AG04450 (cell line): Measurements from ENCODE around the gene EIPR1. TPM values are rescaled to one million over a fixed set of nuclear protein-coding genes. Genes with fewer than 3 reads are reported as not detected.

Source experiments
- CTCF ChIA-PET: fragments of 300-600, 350-600 bp; formaldehyde crosslinking; extraction: SDS; loops from one replicate; lab custom pipeline; 2022; ENCODE audit warnings: antibody characterized with exemption, inconsistent platforms; lab: Charles Lee
- POLR2A ChIA-PET: fragments of 350-600 bp; formaldehyde crosslinking; extraction: SDS; loops from one replicate; lab custom pipeline; 2021; ENCODE audit warnings: antibody characterized with exemption, inconsistent platforms; lab: Yijun Ruan, JAX
- DNase-seq: peaks from one replicate; pipeline ENCODE4 v3.0.0-alpha.2; 2011; ENCODE audit warnings: low read depth, low spot score
- H3K27ac ChIP-seq: one replicate; pipeline ENCODE4 v1.5.1; 2012; ENCODE audit warnings: low read depth, low read length, control low read depth
- H3K27me3 ChIP-seq: one replicate; pipeline ENCODE4 v1.6.0; 2012; ENCODE audit warnings: low read length; ENCODE audit not compliant: control insufficient read depth, insufficient read depth
- H3K4me3 ChIP-seq: 2 replicates; pipeline ENCODE4 v1.5.1; 2011; ENCODE audit warnings: mild to moderate bottlenecking, low read depth, low read length, control low read depth
- H3K9me3 ChIP-seq: 2 replicates; pipeline ENCODE4 v1.5.1; 2012; ENCODE audit warnings: low read length; ENCODE audit not compliant: control insufficient read depth, insufficient read depth
- polyA plus RNA-seq: library from polyadenylated mRNA; depleted of rRNA; stranded (reverse); fragments of >200 nt; gene quantifications from 2 replicates; pipeline ENCODE4 v1.2.3, GENCODE V29; 2011
- TF ChIP-seq, protein P1 (sequence below): IDR thresholded peaks from 2 replicates; pipeline ENCODE4 v1.5.1; 2011; ENCODE audit warnings: low read depth, low read length, control low read depth, inconsistent platforms

EIPR1 gene
- polyA plus RNA-seq, 1 experiment: 33.2 TPM

DNA sequence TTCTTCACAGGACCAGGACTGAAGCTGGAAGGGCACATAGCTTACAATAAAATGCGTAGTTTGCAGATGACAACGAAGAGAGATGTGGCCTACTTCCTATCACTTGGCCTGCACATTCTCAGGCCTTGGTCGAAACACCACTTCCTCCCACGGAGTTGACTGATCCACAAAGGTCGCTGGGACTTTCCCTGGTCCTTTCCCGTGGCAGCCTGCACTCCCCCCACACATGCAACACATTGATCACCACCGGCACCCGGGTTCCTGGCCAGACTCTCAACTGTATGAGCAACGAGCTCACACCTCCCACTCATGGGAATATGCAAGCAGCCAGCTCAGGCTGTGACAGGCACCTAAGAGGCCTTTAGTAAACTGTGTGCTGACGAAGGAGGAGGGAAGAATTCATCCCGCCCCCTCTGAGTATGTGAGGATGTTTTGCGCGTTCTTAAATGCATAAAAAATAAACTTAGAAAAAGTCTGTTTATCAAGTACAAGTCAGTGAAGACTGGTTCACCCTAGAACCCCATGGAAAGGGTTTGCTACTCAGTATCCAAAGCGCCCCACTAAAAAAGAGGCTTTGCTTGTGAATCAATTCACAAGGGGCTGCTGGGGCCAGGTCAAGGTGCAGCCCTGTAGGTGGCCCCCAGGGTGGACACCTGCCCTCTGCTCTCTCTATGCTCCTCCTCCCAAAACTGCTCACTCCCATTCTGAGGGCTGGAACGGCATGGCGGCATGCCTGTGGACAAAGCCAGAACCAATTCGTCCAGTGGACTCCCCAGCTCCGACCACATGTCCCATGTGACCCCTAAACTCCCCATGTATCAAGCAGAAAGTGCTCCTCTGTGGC is 154.3 kb downstream of the EIPR1 start:
- CTCF ChIA-PET: no interaction called here
- DNase-seq: peak; percentile 15
- Histone ChIP-seq H3K27me3 (no peaks in the 10 kb centered on the region), H3K27ac (no peak overlapping the region), H3K9me3 (peaks cover 6% of the 10 kb centered on the region), H3K4me3 (no peak overlapping the region)
- POLR2A ChIA-PET: no interaction called here
- TF ChIP-seq, protein P1, sequence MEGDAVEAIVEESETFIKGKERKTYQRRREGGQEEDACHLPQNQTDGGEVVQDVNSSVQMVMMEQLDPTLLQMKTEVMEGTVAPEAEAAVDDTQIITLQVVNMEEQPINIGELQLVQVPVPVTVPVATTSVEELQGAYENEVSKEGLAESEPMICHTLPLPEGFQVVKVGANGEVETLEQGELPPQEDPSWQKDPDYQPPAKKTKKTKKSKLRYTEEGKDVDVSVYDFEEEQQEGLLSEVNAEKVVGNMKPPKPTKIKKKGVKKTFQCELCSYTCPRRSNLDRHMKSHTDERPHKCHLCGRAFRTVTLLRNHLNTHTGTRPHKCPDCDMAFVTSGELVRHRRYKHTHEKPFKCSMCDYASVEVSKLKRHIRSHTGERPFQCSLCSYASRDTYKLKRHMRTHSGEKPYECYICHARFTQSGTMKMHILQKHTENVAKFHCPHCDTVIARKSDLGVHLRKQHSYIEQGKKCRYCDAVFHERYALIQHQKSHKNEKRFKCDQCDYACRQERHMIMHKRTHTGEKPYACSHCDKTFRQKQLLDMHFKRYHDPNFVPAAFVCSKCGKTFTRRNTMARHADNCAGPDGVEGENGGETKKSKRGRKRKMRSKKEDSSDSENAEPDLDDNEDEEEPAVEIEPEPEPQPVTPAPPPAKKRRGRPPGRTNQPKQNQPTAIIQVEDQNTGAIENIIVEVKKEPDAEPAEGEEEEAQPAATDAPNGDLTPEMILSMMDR: no peak

DNA sequence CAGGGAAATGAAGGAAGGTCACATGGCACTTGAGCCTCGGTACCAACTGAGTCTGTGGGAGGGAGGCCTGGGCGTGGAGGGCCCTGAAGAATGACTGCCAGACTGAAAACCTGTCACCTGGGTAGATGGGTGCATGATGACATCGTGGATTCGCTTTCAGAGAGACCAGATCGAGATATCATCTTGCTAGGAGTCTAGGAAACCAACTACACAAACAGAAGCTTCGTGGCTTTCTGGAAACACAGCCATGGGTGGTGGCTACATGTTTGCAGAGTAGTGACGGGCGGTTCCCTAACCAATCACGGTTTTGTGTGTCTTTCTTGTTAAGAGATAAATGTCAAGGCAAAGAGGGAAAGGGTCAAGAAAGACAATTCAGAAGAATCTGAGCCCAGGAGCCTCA is 155.0 kb downstream of the EIPR1 start:
- TF ChIP-seq, protein P1: no peak
- CTCF ChIA-PET: no interaction called here
- H3K4me3 ChIP-seq: no peak overlapping the region
- no peak for DNase-seq
- peaks cover 6% of the 10 kb centered on the region for H3K9me3 ChIP-seq
- POLR2A ChIA-PET: interaction anchor here (0.6 kb wide), 1 partner anchor 50 kb away, joined by 3 read pairs; no protein-coding TSS in a partner anchor
- no peaks in the 10 kb centered on the region for H3K27me3 ChIP-seq
- no peak overlapping the region for H3K27ac ChIP-seq

- POLR2A ChIA-PET: no interaction called here
- Histone ChIP-seq H3K4me3 (no peak overlapping the region), H3K27ac (no peak overlapping the region), H3K27me3 (no peaks in the 10 kb centered on the region), H3K9me3 (peaks cover 6% of the 10 kb centered on the region)
- DNase-seq: no peak
- CTCF ChIA-PET: no interaction called here
- TF ChIP-seq, protein P1: no peak
Observed at GRCh38 chr2:3219536-3219935, 158.1 kb downstream of the EIPR1 start.

DNA sequence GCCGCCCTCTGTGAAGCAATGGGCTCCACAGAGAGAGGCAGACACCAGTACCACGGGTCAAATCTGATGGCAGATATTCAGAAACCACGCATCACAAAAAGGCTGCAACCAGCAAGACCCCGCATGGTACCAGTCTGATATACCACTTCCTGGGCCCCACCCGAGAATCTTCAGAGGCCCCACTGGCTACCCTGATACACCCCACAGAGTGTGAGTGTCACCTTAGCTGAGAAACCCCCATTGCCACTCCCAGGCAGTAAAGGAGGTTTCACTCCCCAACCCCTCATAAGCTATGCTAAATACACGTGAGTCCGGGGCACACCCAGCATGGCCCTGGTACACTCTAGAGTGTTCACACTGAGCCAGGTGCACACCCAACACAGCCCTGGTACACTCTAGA is 160.0 kb downstream of the EIPR1 start:
- Histone ChIP-seq H3K27ac (no peak overlapping the region), H3K4me3 (no peak overlapping the region), H3K27me3 (no peaks in the 10 kb centered on the region), H3K9me3 (peaks cover 2% of the 10 kb centered on the region; the same call in 1 of the 2 replicates)
- ChIA-PET CTCF (interaction anchor here (1.2 kb wide), 1 partner anchor 16 kb away, joined by 3 read pairs; no protein-coding TSS in a partner anchor), POLR2A (no interaction called here)
- TF ChIP-seq, protein P1: no peak
- no peak for DNase-seq

DNA sequence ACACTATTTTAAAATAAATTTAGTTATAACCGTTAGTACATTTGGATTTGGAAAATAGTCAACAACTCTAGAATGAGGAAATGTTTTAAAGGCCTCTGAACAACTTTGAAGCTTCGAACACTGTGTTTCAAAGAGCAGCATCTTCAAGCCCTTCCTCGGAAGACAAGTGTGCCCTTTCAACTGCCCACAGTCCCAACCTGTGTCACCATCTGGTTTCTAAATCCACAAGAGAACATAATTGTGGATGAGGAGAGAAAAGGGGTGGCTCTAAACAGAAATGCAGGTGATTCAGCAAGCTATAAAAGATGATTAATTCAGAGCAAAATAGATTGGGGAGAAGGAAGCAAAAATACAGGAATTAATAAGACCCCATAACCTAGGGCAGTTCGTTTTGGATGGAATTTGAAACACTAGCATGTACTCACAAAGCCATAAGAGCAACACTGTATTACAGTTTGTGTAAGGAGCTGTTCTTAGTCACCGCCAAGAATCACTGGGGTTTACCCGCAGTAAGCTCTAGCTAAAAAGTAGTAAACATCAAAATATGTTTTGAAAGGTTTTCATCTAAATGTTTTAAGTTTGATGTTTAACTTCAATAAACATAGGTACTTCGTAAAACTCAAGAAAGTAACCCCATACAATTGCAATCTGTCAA is 160.7 kb downstream of the EIPR1 start:
- H3K9me3 ChIP-seq: peaks cover 2% of the 10 kb centered on the region; the same call in 1 of the 2 replicates
- ChIA-PET CTCF (interaction anchor here (1.2 kb wide), 1 partner anchor 17 kb away, joined by 3 read pairs; no protein-coding TSS in a partner anchor), POLR2A (no interaction called here)
- no peak overlapping the region for H3K4me3 ChIP-seq
- no peak for DNase-seq
- H3K27ac ChIP-seq: no peak overlapping the region
- TF ChIP-seq, protein P1: no peak
- no peaks in the 10 kb centered on the region for H3K27me3 ChIP-seq
